ENCODE measurements around the gene ZG16. TPM values are rescaled to one million over a fixed set of nuclear protein-coding genes. Genes with fewer than 3 reads are reported as not detected.
"Not testable (repeated sequence)": the region's sequence is repeated elsewhere in the genome, so short reads cannot be mapped to it uniquely, and the experiment has no call there.

The ZG16 gene
- polyA plus RNA-seq, 1 experiment, result not detected

- no peak for TF ChIP-seq CTCF (IDR thresholded peaks at IDR 0.05; ENCODE audit: insufficient read depth, low read depth, low read length)
- no peaks in the 10 kb centered on the region for H3K36me3 ChIP-seq (ENCODE audit: control insufficient read depth, insufficient read depth, low read length)
- peaks cover 6% of the 10 kb centered on the region for H3K27me3 ChIP-seq (ENCODE audit: control insufficient read depth, insufficient read depth, low read length)
- ChIA-PET POLR2A (no interaction called here), CTCF (no interaction called here)
- no peak overlapping the region for H3K4me3 ChIP-seq (ENCODE audit: low read depth, low read length)
- DNase-seq (ENCODE audit: low read depth), result no peak
Observed at GRCh38 chr16:29765167-29766032, 12.7 kb upstream of the ZG16 start.

- DNase-seq (ENCODE audit: low read depth), result no peak
- Histone ChIP-seq H3K4me3 (ENCODE audit: low read depth, low read length) (no peak overlapping the region), H3K27me3 (ENCODE audit: control insufficient read depth, insufficient read depth, low read length) (peaks cover 9% of the 10 kb centered on the region), H3K36me3 (ENCODE audit: control insufficient read depth, insufficient read depth, low read length) (no peaks in the 10 kb centered on the region)
- no peak for TF ChIP-seq CTCF (IDR thresholded peaks at IDR 0.05; ENCODE audit: insufficient read depth, low read depth, low read length)
- POLR2A ChIA-PET, result no interaction called here
- CTCF ChIA-PET, result interaction anchor here (1.2 kb wide), 1 partner anchor 23 kb away, joined by 3 read pairs; no protein-coding TSS in a partner anchor
Observed at GRCh38 chr16:29766571-29766970, 11.5 kb upstream of the ZG16 start.

GRCh38 chr16:29767062-29767461, 11.0 kb upstream of the ZG16 start:
- POLR2A ChIA-PET, result no interaction called here
- no peak for TF ChIP-seq CTCF (IDR thresholded peaks at IDR 0.05; ENCODE audit: insufficient read depth, low read depth, low read length)
- no peaks in the 10 kb centered on the region for H3K36me3 ChIP-seq (ENCODE audit: control insufficient read depth, insufficient read depth, low read length)
- CTCF ChIA-PET, result interaction anchor here (0.6 to 1.2 kb wide), 2 partner anchors 16 to 22 kb away, joined by 3 read pairs; no protein-coding TSS in a partner anchor
- no peak overlapping the region for H3K4me3 ChIP-seq (ENCODE audit: low read depth, low read length)
- H3K27me3 ChIP-seq (ENCODE audit: control insufficient read depth, insufficient read depth, low read length), result peaks cover 9% of the 10 kb centered on the region
- DNase-seq (ENCODE audit: low read depth), result no peak

- no peak for DNase-seq (ENCODE audit: low read depth)
- TF ChIP-seq CTCF (IDR thresholded peaks at IDR 0.05; ENCODE audit: insufficient read depth, low read depth, low read length), result no peak
- Histone ChIP-seq H3K36me3 (ENCODE audit: control insufficient read depth, insufficient read depth, low read length) (no peaks in the 10 kb centered on the region), H3K4me3 (ENCODE audit: low read depth, low read length) (no peak overlapping the region), H3K27me3 (ENCODE audit: control insufficient read depth, insufficient read depth, low read length) (peaks cover 7% of the 10 kb centered on the region)
- ChIA-PET CTCF (interaction anchor here (0.7 to 1.7 kb wide), 2 partner anchors 14 to 28 kb away, joined by 3 to 4 read pairs; no protein-coding TSS in a partner anchor), POLR2A (no interaction called here)
Observed at GRCh38 chr16:29769507-29769906, 8.5 kb upstream of the ZG16 start.

- ChIA-PET CTCF (interaction anchor here (1.0 to 1.7 kb wide), 2 partner anchors 13 to 20 kb away, joined by 3 to 4 read pairs; partner anchors contain the start of gene KIF22), POLR2A (no interaction called here)
- H3K36me3 ChIP-seq (ENCODE audit: control insufficient read depth, insufficient read depth, low read length), result no peaks in the 10 kb centered on the region
- no peak for TF ChIP-seq CTCF (IDR thresholded peaks at IDR 0.05; ENCODE audit: insufficient read depth, low read depth, low read length)
- peaks cover 6% of the 10 kb centered on the region for H3K27me3 ChIP-seq (ENCODE audit: control insufficient read depth, insufficient read depth, low read length)
- H3K4me3 ChIP-seq (ENCODE audit: low read depth, low read length), result no peak overlapping the region
- no peak for DNase-seq (ENCODE audit: low read depth)
Observed at GRCh38 chr16:29770250-29770929, 7.7 kb upstream of the ZG16 start.

GRCh38 chr16:29772330-29772729, 5.7 kb upstream of the ZG16 start:
- POLR2A ChIA-PET; H3K36me3 ChIP-seq (ENCODE audit: control insufficient read depth, insufficient read depth, low read length); DNase-seq (ENCODE audit: low read depth); H3K27me3 ChIP-seq (ENCODE audit: control insufficient read depth, insufficient read depth, low read length); H3K4me3 ChIP-seq (ENCODE audit: low read depth, low read length): not testable (repeated sequence)
- CTCF ChIA-PET, result interaction anchor here (1.1 to 1.5 kb wide), 2 partner anchors 13 to 18 kb away, joined by 3 to 4 read pairs; no protein-coding TSS in a partner anchor

All from BJ (cell line).